GM23248 (cell line): Measurements from ENCODE around the gene ZDHHC14.

Experiments
- EZH2 ChIP-seq: fragments of 200-600 bp; sonication (generic); IDR thresholded peaks from 2 replicates; pipeline ENCODE4 v1.6.1; 2018; ENCODE audit warnings: antibody characterized with exemption, mild to moderate bottlenecking; ENCODE audit not compliant: insufficient read depth, poor library complexity, severe bottlenecking
- EZH2phosphoT487 ChIP-seq: fragments of 200-600 bp; sonication (generic); IDR thresholded peaks from 2 replicates; pipeline ENCODE4 v1.6.1; 2018; ENCODE audit warnings: antibody characterized with exemption, moderate library complexity, mild to moderate bottlenecking, low read depth; ENCODE audit not compliant: insufficient read depth

DNA sequence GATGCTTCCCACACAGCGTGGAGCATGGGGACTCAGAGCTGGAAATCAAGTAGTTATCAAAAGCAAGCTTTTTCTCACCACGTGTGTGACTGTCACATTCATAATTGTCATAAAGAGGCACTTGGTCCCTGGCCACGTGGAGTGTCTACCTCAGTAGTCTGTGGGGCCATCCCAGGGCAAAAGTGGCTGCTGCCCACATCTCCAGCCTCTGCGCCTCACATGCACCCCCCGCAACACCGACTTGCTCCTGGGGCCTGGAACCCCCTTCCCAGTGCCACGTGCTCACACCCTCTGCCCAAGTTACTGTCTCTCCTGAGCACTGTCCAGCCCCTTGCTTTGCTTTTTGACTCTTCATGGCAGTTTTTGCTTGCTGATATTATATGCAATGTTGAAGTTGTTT is 308.9 kb downstream of the ZDHHC14 start:
- TF ChIP-seq EZH2phosphoT487 = no peak
- no peak for TF ChIP-seq EZH2
